H1 (cell line): ENCODE data around the gene NUP58. TPM values are rescaled to one million over a fixed set of nuclear protein-coding genes. Genes with fewer than 3 reads are reported as not detected.

Experiments
- CTCF ChIA-PET: fragments of 300-600 bp; sonication (Branson Sonifier 250); formaldehyde crosslinking; loops from one replicate; lab custom pipeline; 2021; ENCODE audit not compliant: partially characterized antibody; lab: Charles Lee
- POLR2A ChIA-PET: fragments of 300-600 bp; sonication (Branson Sonifier 250); formaldehyde crosslinking; loops from one replicate; lab custom pipeline; 2021; ENCODE audit warnings: inconsistent platforms; ENCODE audit not compliant: partially characterized antibody; lab: Charles Lee
- DNase-seq, 2 experiments: peaks; one replicate each; pipeline versions ENCODE4 v3.0.0 to v3.0.0-alpha.2; 2010 to 2022; ENCODE audit warnings: low spot score in 2 of 2, low read depth in 1 of 2, mixed read lengths in 1 of 2
- FAIRE-seq: peaks from 2 replicates; lab custom pipeline; 2011; peaks lifted over from hg19 to GRCh38; lab: Jason Lieb, UNC
- H2AFZ ChIP-seq: 2 replicates; pipeline ENCODE4 v1.8.1; 2012; ENCODE audit warnings: low read length, inconsistent platforms
- H2AK5ac ChIP-seq: 2 replicates; pipeline ENCODE4 v1.6.1; 2013; ENCODE audit warnings: low read depth, low read length
- H2BK120ac ChIP-seq: replicated peaks from 2 replicates; pipeline ENCODE3; 2013; ENCODE audit warnings: low read depth, low read length, inconsistent platforms
- H2BK12ac ChIP-seq: 2 replicates; pipeline ENCODE4 v1.6.1; 2013; ENCODE audit warnings: low read depth, low read length
- H2BK15ac ChIP-seq: 2 replicates; pipeline ENCODE4 v1.6.1; 2013; ENCODE audit warnings: low read length
- H2BK20ac ChIP-seq: 2 replicates; pipeline ENCODE4 v1.6.1; 2013; ENCODE audit warnings: low read length
- H2BK5ac ChIP-seq: 2 replicates; pipeline ENCODE4 v1.6.1; 2013; ENCODE audit warnings: low read depth, low read length
- H3K14ac ChIP-seq: 2 replicates; pipeline ENCODE4 v1.6.1; 2013; ENCODE audit warnings: inconsistent platforms; ENCODE audit not compliant: insufficient read length
- H3K18ac ChIP-seq: 2 replicates; pipeline ENCODE4 v1.6.1; 2013; ENCODE audit warnings: low read length; ENCODE audit errors: extremely low read depth
- H3K23ac ChIP-seq: 2 replicates; pipeline ENCODE4 v1.6.1; 2013; ENCODE audit warnings: inconsistent platforms; ENCODE audit not compliant: insufficient read length
- H3K23me2 ChIP-seq: 2 replicates; pipeline ENCODE4 v1.6.1; 2013; ENCODE audit warnings: low read depth, low read length
- H3K27ac ChIP-seq: 2 replicates; pipeline ENCODE4 v1.6.1; 2011; ENCODE audit warnings: low read depth, low read length, inconsistent platforms
- H3K27me3 ChIP-seq, 4 experiments: replicated peaks in 1 of 4; 1 replicate in 1 of 4; 2 replicates in 3 of 4; pipeline versions ENCODE4 v1.6.1 to v1.8.1; 2011 to 2013; ENCODE audit warnings: low read length in 3 of 4, mild to moderate bottlenecking in 3 of 4, inconsistent platforms in 2 of 4, mixed read lengths in 2 of 4, moderate library complexity in 1 of 4; ENCODE audit not compliant: control insufficient read depth in 3 of 4, insufficient read depth in 3 of 4; ENCODE audit errors: extremely low read depth in 1 of 4
- H3K36me3 ChIP-seq, 4 experiments: 2 replicates each; pipeline versions ENCODE4 v1.6.1 to v1.8.1; 2011 to 2013; ENCODE audit warnings: mild to moderate bottlenecking in 4 of 4, low read length in 3 of 4, moderate library complexity in 2 of 4, control low read depth in 1 of 4, inconsistent platforms in 1 of 4; ENCODE audit not compliant: insufficient read depth in 4 of 4, control insufficient read depth in 2 of 4
- H3K4ac ChIP-seq: replicated peaks from 2 replicates; pipeline ENCODE3; 2013; ENCODE audit warnings: low read length, low read depth, mixed read lengths, inconsistent platforms; ENCODE audit not compliant: insufficient read length
- H3K4me1 ChIP-seq, 4 experiments: replicated peaks in 1 of 4; 1 replicate in 1 of 4; 2 replicates in 3 of 4; pipeline versions ENCODE4 v1.6.1 to v1.8.1; 2011 to 2013; ENCODE audit warnings: low read length in 3 of 4, inconsistent platforms in 2 of 4, mixed read lengths in 1 of 4; ENCODE audit not compliant: insufficient read depth in 4 of 4, control insufficient read depth in 3 of 4
- H3K4me2 ChIP-seq, 2 experiments: 2 replicates each; pipeline versions ENCODE4 v1.6.1 to v1.8.1; 2011 to 2013; ENCODE audit warnings: low read depth in 2 of 2, low read length in 2 of 2, control low read depth in 1 of 2, inconsistent platforms in 1 of 2, mild to moderate bottlenecking in 1 of 2; ENCODE audit not compliant: insufficient read depth in 1 of 2
- H3K4me3 ChIP-seq, 4 experiments: fragments of 200-600, 300-600 bp in 1 of 4; sonication (generic), shearing (Covaris generic), sonication (Bioruptor Twin) in 1 of 4; 2 replicates each; pipeline versions ENCODE4 v1.5.1 to v1.8.1; 2011 to 2016; ENCODE audit warnings: low read length in 4 of 4, low read depth in 3 of 4, control low read depth in 2 of 4, inconsistent platforms in 2 of 4, mild to moderate bottlenecking in 2 of 4, mixed read lengths in 1 of 4, moderate library complexity in 1 of 4; ENCODE audit not compliant: insufficient read depth in 2 of 4; ENCODE audit errors: extremely low read depth in 1 of 4
- H3K56ac ChIP-seq: replicated peaks from 2 replicates; pipeline ENCODE3; 2013; ENCODE audit warnings: low read depth, mild to moderate bottlenecking, mixed read lengths, low read length, inconsistent platforms; ENCODE audit not compliant: insufficient read length
- H3K79me1 ChIP-seq: 2 replicates; pipeline ENCODE4 v1.6.1; 2013; ENCODE audit warnings: low read depth, low read length, control low read depth
- H3K79me2 ChIP-seq, 2 experiments: 2 replicates each; pipeline versions ENCODE4 v1.6.1 to v1.8.1; 2012 to 2013; ENCODE audit warnings: low read length in 2 of 2, mild to moderate bottlenecking in 2 of 2, inconsistent platforms in 1 of 2; ENCODE audit not compliant: insufficient read depth in 2 of 2, control insufficient read depth in 1 of 2
- H3K9ac ChIP-seq, 4 experiments: replicated peaks in 1 of 4; 1 replicate in 1 of 4; 2 replicates in 3 of 4; pipeline versions ENCODE4 v1.6.1 to v1.8.1; 2011 to 2013; ENCODE audit warnings: low read depth in 3 of 4, low read length in 3 of 4, control low read depth in 2 of 4, mild to moderate bottlenecking in 2 of 4, moderate library complexity in 2 of 4, inconsistent platforms in 1 of 4; ENCODE audit errors: extremely low read depth in 1 of 4
- H3K9me3 ChIP-seq, 2 experiments: 2 replicates each; pipeline versions ENCODE4 v1.6.1 to v1.8.1; 2012 to 2013; ENCODE audit warnings: mild to moderate bottlenecking in 2 of 2, moderate library complexity in 2 of 2, control low read depth in 1 of 2, inconsistent platforms in 1 of 2, low read depth in 1 of 2, low read length in 1 of 2, mixed read lengths in 1 of 2; ENCODE audit not compliant: insufficient read depth in 2 of 2
- H4K20me1 ChIP-seq, 2 experiments: replicated peaks in 1 of 2; 2 replicates each; pipeline versions ENCODE3 to v1.8.1; 2011 to 2013; ENCODE audit warnings: inconsistent platforms in 2 of 2, low read length in 2 of 2, mild to moderate bottlenecking in 1 of 2; ENCODE audit not compliant: insufficient read depth in 2 of 2, control insufficient read depth in 1 of 2
- H4K5ac ChIP-seq: 2 replicates; pipeline ENCODE4 v1.6.1; 2013; ENCODE audit warnings: low read length, low read depth, mixed read lengths, inconsistent platforms; ENCODE audit not compliant: insufficient read length
- H4K8ac ChIP-seq: 2 replicates; pipeline ENCODE4 v1.8.0; 2013; ENCODE audit warnings: mild to moderate bottlenecking, moderate library complexity, low read length, inconsistent platforms; ENCODE audit not compliant: insufficient read depth; ENCODE audit errors: extremely low read depth
- H4K91ac ChIP-seq: replicated peaks from 2 replicates; pipeline ENCODE3; 2013; ENCODE audit warnings: low read length, mixed read lengths, inconsistent platforms; ENCODE audit not compliant: insufficient read length
- BACH1 ChIP-seq: IDR thresholded peaks from 2 replicates; pipeline ENCODE4 v1.6.1; 2012; ENCODE audit warnings: low read length, improper control_type of control experiment
- BCL11A ChIP-seq, 2 experiments: IDR thresholded peaks; one replicate each; pipeline ENCODE4 v1.6.1; 2011; ENCODE audit warnings: low read depth in 2 of 2, low read length in 2 of 2, mild to moderate bottlenecking in 2 of 2
- CHD2 ChIP-seq: IDR thresholded peaks from 2 replicates; pipeline ENCODE4 v1.6.1; 2012; ENCODE audit warnings: low read length, improper control_type of control experiment
- HDAC6 ChIP-seq: IDR thresholded peaks from one replicate; pipeline ENCODE4 v1.7.1; 2012; ENCODE audit warnings: low read depth, mild to moderate bottlenecking, inconsistent platforms, low read length, moderate library complexity
- POU5F1 ChIP-seq: IDR thresholded peaks from 2 replicates; pipeline ENCODE4 v1.6.1; 2011; ENCODE audit warnings: low read depth, mild to moderate bottlenecking, low read length, moderate library complexity
- SIRT6 ChIP-seq: IDR thresholded peaks from one replicate; pipeline ENCODE4 v1.7.1; 2012; ENCODE audit warnings: low read length, inconsistent platforms
- SP2 ChIP-seq: IDR thresholded peaks from 2 replicates; pipeline ENCODE4 v1.6.1; 2012; ENCODE audit warnings: mild to moderate bottlenecking, low read length, inconsistent platforms
- SRF ChIP-seq: IDR thresholded peaks from 2 replicates; pipeline ENCODE4 v1.6.1; 2011; ENCODE audit warnings: mild to moderate bottlenecking, low read depth, low read length, moderate library complexity
- TAF7 ChIP-seq: optimal IDR thresholded peaks from 2 replicates; pipeline ENCODE3; 2011; ENCODE audit warnings: low read depth, mild to moderate bottlenecking, inconsistent platforms, low read length, moderate library complexity, borderline replicate concordance
- TCF12 ChIP-seq: IDR thresholded peaks from 2 replicates; pipeline ENCODE4 v1.6.1; 2011; ENCODE audit warnings: low read depth, mild to moderate bottlenecking, low read length
- ZNF274 ChIP-seq: IDR thresholded peaks from 2 replicates; pipeline ENCODE4 v1.7.0; 2012; ENCODE audit warnings: low read length, borderline replicate concordance; ENCODE audit errors: extremely low read depth
- WGBS, 2 experiments: shearing (Covaris generic) in 1 of 2; methylation state at CpG; one replicate each; pipeline versions ENCODE4 v1.1.6 to v1.1.7; 2013 to 2015; ENCODE audit warnings: low lambda C conversion rate in 2 of 2, mixed read lengths in 2 of 2, inconsistent platforms in 1 of 2, low coverage in 1 of 2, missing lambda C conversion rate in 1 of 2; ENCODE audit not compliant: insufficient replicate concordance in 2 of 2, insufficient coverage in 1 of 2, insufficient read length in 1 of 2; ENCODE audit errors: extremely low coverage in 1 of 2, missing lambda C conversion rate in 1 of 2; 5-methylcytosine and 5-hydroxymethylcytosine counted together
- polyA plus RNA-seq, 7 experiments: library from polyadenylated mRNA; depleted of rRNA in 3 of 7; stranded (reverse) in 5 of 7; unstranded in 2 of 7; fragments of >200 nt in 5 of 7; fragments of 200-250 nt in 2 of 7; gene quantifications; 1 replicate in 5 of 7; 2 replicates in 1 of 7; 4 replicates in 1 of 7; pipeline versions ENCODE4 v1.2.1 to v1.2.3, GENCODE V29; 2011 to 2013; ENCODE audit warnings: missing spikeins in 2 of 7, mixed read lengths in 2 of 7
- total RNA-seq: library from RNA; stranded (reverse); fragmentation: NEBNext Ultra II Directional; extraction: Animal tissue kit (Norgen Biotek cat#: 25700); gene quantifications from 2 replicates; pipeline ENCODE4 v1.2.1, GENCODE V29; 2021

Gene NUP58
- total and polyA plus RNA-seq, 2 of the 8 experiments (the other 6 are each of a cell fraction or from before 2014, with no cell fraction given) = 35.0 to 53.8 TPM

DNA sequence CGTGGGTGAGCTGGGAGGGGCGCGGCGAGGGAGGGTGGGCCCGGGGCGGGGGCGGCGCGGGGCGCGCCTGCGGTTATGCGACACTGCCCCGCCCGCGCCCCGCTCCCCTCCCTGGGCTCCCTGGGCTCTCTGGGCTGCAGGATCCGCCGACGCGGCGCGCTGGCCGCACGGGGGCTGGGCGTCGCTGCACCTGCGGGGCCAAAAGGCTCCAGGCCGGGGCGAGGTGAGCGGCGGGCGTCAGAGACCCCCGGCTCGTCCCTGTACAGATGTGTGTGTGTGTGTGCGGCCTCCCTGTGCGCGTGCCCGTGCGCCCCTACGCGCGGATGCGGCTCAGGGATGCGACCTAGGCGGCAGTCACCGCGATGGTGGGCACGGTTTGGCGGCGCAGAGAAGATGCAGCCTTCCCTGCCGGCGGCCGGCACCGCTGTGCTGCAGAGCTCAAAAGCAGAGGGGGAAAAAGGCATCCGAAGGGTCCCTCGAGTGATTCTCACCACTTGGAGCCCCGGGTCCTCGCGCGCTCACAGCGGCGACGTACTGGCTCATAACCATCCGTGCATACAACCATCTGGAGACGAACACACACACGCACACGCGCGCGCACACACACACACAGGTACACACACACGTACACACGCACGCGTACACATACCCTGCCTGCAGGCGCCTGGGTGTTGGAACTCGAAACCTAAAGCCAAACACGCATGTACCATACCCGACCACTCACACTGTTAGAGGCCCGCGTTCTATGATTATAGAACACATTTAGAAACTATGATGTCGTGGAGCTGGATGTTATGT is 71.1 kb downstream of the NUP58 start:
- no peak overlapping the region for H4K5ac ChIP-seq
- H3K23me2 ChIP-seq = peaks cover 16% of the 10 kb centered on the region
- no peak overlapping the region for H2BK15ac ChIP-seq
- H3K79me1 ChIP-seq = no peaks in the 10 kb centered on the region
- DNase-seq (peak in 1 of 2 experiments; percentile 69), FAIRE-seq (no peak)
- H2BK5ac ChIP-seq = no peak overlapping the region
- H3K27ac ChIP-seq = no peak overlapping the region
- no peaks in the 10 kb centered on the region for H3K79me2 ChIP-seq
- no peak overlapping the region for H3K4ac ChIP-seq
- POLR2A ChIA-PET = no interaction called here
- H2BK12ac ChIP-seq = peak overlapping the region; percentile 68; the same call in 1 of the 2 replicates
- peak overlapping the region; percentile 47 to 66 (median 54) for H3K4me3 ChIP-seq
- peak overlapping the region; percentile 63 to 95 for H3K4me2 ChIP-seq
- H3K18ac ChIP-seq = no peak overlapping the region
- H4K91ac ChIP-seq = no peak overlapping the region
- peaks cover 3 to 16% (median 7%) of the 10 kb centered on the region in 4 experiments; a peak in 6 of 7 replicates for H3K4me1 ChIP-seq
- CTCF ChIA-PET = interaction anchor here (0.7 to 1.9 kb wide), 3 partner anchors 10 to 377 kb away, joined by 3 to 7 read pairs (median 3); no protein-coding TSS in a partner anchor
- H3K23ac ChIP-seq = no peak overlapping the region
- H4K20me1 ChIP-seq = no peaks in the 10 kb centered on the region
- 0 out of 2 replicates have a peak overlapping the region, but pooled peaks have one; percentile 14 for H2AFZ ChIP-seq
- H4K8ac ChIP-seq = peak overlapping the region; percentile 71; the same call in 1 of the 2 replicates
- 24% methylated on average over 64 of the region's 82 CpGs; no CpG with 5 or more reads in 1 of the 2 experiments for WGBS, 2 experiments
- no peak overlapping the region for H3K56ac ChIP-seq
- H3K14ac ChIP-seq = no peak overlapping the region
- H3K36me3 ChIP-seq = no peaks in the 10 kb centered on the region
- H2AK5ac ChIP-seq = no peak overlapping the region
- H3K27me3 ChIP-seq = peaks cover 9 to 36% (median 31%) of the 10 kb centered on the region in 4 experiments
- H3K9me3 ChIP-seq = no peaks in the 10 kb centered on the region
- no peak overlapping the region for H2BK120ac ChIP-seq
- no peak overlapping the region for H2BK20ac ChIP-seq
- H3K9ac ChIP-seq = peak overlapping the region in 2 of 4 experiments; percentile 9 to 45; a peak in 3 of 7 replicates
- TF ChIP-seq CHD2 = no peak
- no peak for TF ChIP-seq POU5F1
- TF ChIP-seq TAF7 = no peak
- TF ChIP-seq TCF12 = no peak
- no peak for TF ChIP-seq ZNF274
- no peak for TF ChIP-seq SRF
- TF ChIP-seq BCL11A (IDR thresholded peaks at IDR 0.05; ENCODE audit: low read depth in 2 of 2, low read length in 2 of 2) = no peak
- TF ChIP-seq SP2 = no peak
- no peak for TF ChIP-seq HDAC6
- TF ChIP-seq SIRT6 = no peak
- TF ChIP-seq BACH1 = no peak
